ENCODE measurements around the gene LRRC27. TPM values are rescaled to one million over a fixed set of nuclear protein-coding genes. Genes with fewer than 3 reads are reported as not detected.

Gene LRRC27
- total and polyA plus RNA-seq, 12 donors: 6.5 to 17.6 (median 9.9) TPM

DNA sequence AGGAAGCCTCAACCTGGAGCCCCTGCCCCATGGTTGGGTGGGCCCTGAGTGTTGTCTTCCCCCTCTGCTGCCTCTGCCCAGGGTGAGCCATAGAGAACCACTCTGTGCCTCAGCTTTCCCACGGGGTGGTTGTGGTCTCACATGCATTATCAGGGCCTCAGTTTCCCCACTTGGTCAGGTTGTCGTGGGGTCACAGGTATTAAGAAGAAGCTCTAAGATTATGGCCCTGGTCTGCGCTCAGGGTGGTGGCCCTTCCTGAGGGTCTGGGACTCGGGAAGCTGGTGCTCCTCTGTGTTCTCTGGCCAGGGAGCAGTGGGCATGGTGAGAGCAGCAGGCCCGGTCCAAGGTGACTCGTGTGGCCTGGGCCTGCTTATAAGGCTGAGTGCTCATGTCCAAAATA lies 17.8 kb downstream of the LRRC27 start:
- no peak overlapping the region for H3K27ac ChIP-seq
- intact Hi-C loops (cut with DNase I): loop anchor here (2.0 to 5.0 kb wide), 3 partner anchors 47 to 127 kb away; no protein-coding TSS in a partner anchor
- TF ChIP-seq CTCF (IDR thresholded peaks at IDR 0.05): no peak
- no peak for TF ChIP-seq POLR2A (IDR thresholded peaks at IDR 0.05)
- H3K9me3 ChIP-seq (replicated peaks in 1 of 3): no peaks in the 10 kb centered on the region
- H3K4me1 ChIP-seq (replicated peaks in 1 of 2): no peaks in the 10 kb centered on the region
- H3K4me3 ChIP-seq: no peak overlapping the region
- WGBS, 4 donors: 77 to 93% (median 88%) methylated on average over 5 to 6 of the region's 6 CpGs
- H3K27me3 ChIP-seq: no peaks in the 10 kb centered on the region
- H3K36me3 ChIP-seq (replicated peaks in 1 of 2): peaks cover 0 to 12% of the 10 kb centered on the region in 2 donors
- no peak for DNase-seq

DNA sequence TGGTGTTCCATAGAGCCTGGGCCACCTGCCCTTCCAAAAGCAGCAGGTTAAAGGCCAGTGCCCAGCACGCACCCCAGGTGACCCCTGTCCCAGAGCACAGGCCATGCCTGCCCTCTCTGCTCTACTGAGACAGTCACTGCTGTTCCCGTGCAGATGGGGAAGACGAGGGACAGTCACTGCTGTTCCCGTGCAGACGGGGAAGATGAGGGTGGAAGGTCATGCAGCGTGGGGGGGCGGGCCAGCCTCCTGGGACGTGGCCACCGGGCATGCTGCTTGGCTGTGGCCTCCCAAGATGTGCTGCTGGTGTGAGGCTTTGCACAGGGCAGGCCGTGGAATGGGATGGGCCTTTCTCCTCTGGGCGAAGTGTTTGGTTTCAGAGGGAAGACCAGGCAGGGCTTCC lies 18.4 kb downstream of the LRRC27 start:
- H3K27ac ChIP-seq: no peak overlapping the region
- H3K36me3 ChIP-seq (replicated peaks in 1 of 2): peaks cover 0 to 6% of the 10 kb centered on the region in 2 donors
- DNase-seq: no peak
- no peaks in the 10 kb centered on the region for H3K9me3 ChIP-seq (replicated peaks in 1 of 3)
- H3K4me3 ChIP-seq: no peak overlapping the region
- H3K27me3 ChIP-seq: no peaks in the 10 kb centered on the region
- no peaks in the 10 kb centered on the region for H3K4me1 ChIP-seq (replicated peaks in 1 of 2)
- intact Hi-C loops (cut with DNase I): loop anchor here (2.0 to 5.0 kb wide), 3 partner anchors 48 to 128 kb away; no protein-coding TSS in a partner anchor
- 70 to 81% (median 76%) methylated on average over 10 to 11 of the region's 11 CpGs for WGBS, 4 donors
- TF ChIP-seq CTCF (IDR thresholded peaks at IDR 0.05) (no peak), POLR2A (IDR thresholded peaks at IDR 0.05) (no peak)

GRCh38 chr10:132350946-132351345 lies 19.0 kb downstream of the LRRC27 start:
- 94 to 97% (median 95%) methylated on average over 10 to 17 of the region's 17 CpGs for WGBS, 4 donors
- TF ChIP-seq CTCF (IDR thresholded peaks at IDR 0.05) (no peak), POLR2A (IDR thresholded peaks at IDR 0.05) (no peak)
- no peak for DNase-seq
- H3K36me3 ChIP-seq (replicated peaks in 1 of 2): peaks cover 0 to 6% of the 10 kb centered on the region in 2 donors
- no peak overlapping the region for H3K4me3 ChIP-seq
- H3K4me1 ChIP-seq (replicated peaks in 1 of 2): no peaks in the 10 kb centered on the region
- intact Hi-C loops (cut with DNase I): loop anchor here (2.0 to 5.0 kb wide), 3 partner anchors 49 to 129 kb away; no protein-coding TSS in a partner anchor
- no peak overlapping the region for H3K27ac ChIP-seq
- H3K9me3 ChIP-seq (replicated peaks in 1 of 3): no peaks in the 10 kb centered on the region
- no peaks in the 10 kb centered on the region for H3K27me3 ChIP-seq

- TF ChIP-seq CTCF (IDR thresholded peaks at IDR 0.05): no peak
- Histone ChIP-seq H3K27ac (no peak overlapping the region), H3K4me1 (replicated peaks in 1 of 2) (no peaks in the 10 kb centered on the region), H3K27me3 (no peaks in the 10 kb centered on the region), H3K9me3 (replicated peaks in 1 of 3) (no peaks in the 10 kb centered on the region), H3K36me3 (replicated peaks in 1 of 2) (peaks cover 0 to 6% of the 10 kb centered on the region in 2 donors), H3K4me3 (no peak overlapping the region)
- intact Hi-C loops (cut with DNase I): loop anchor here (2.0 to 5.0 kb wide), 3 partner anchors 49 to 129 kb away; no protein-coding TSS in a partner anchor
- DNase-seq: no peak
- WGBS, 4 donors: 86 to 92% (median 88%) methylated on average over 17 to 25 of the region's 25 CpGs
These were observed 19.6 kb downstream of the LRRC27 start for GRCh38 chr10:132351611-132352010.

All from adrenal gland (tissue), 12 donors.